Neural progenitor cell (in vitro differentiated cells): ENCODE measurements around the gene ECT2L.

Source experiments
- CTCF ChIP-seq: fragments of 200-600 bp; sonication (generic); IDR thresholded peaks from 2 replicates; pipeline ENCODE4 v1.5.1; 2017; ENCODE audit warnings: antibody characterized with exemption, mild to moderate bottlenecking
- EZH2 ChIP-seq: fragments of 200-600 bp; sonication (generic); IDR thresholded peaks from 2 replicates; pipeline ENCODE4 v1.6.1; 2017; ENCODE audit warnings: antibody characterized with exemption, mild to moderate bottlenecking, moderate library complexity
- EZH2phosphoT487 ChIP-seq: fragments of 200-600 bp; sonication (generic); IDR thresholded peaks from 2 replicates; pipeline ENCODE4 v1.6.1; 2017; ENCODE audit warnings: antibody characterized with exemption

- no peak for TF ChIP-seq CTCF
- TF ChIP-seq EZH2 = no peak
- no peak for TF ChIP-seq EZH2phosphoT487
Measured at GRCh38 chr6:138868181-138868580, 72.3 kb downstream of the ECT2L start.
